ENCODE data around the gene TRAF2.

Gene TRAF2

DNA sequence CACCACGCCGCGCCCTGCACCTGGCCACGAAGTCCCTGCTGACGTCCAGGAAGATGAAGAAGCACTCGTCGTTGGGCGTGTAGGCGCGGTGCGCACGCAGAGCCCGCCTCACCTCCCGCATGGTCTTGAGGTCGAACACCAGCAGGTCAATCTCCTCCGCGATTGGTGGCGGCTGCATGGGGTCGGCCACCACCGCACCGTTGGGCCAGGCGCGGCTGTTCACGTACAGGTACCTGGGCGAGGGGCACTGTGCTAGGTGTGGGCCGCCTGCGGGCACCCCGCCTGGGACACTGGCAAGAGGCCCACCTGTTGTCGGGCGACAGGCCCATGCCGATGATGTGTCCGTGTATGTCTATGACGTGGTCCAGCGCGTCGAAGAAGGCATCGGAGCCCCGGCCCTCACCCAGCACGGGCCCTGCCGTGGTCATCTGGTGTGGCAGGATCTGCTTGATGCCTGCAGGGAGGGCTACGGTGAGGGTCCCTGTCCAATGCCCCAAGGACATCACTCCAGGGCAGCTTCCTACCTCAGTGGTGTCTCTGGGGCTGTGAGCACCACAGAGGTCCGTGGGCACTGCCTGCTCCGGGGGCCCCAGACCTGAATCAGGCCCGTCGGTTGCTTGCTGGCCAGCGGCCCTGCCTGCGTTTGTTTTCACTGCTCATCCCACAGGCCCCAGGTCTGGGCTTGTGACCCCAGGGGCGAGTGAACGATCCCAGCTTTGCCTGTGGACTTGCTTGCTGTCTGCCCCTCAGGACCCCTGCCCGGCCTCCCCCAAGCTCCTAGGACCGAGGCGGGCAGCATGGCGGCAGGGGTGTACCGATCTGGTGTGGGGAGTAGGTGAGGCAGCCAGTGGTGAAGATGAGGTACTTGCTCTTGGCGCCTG lies 55.2 kb downstream of the TRAF2 start:
- FAIRE-seq = no peak

DNA sequence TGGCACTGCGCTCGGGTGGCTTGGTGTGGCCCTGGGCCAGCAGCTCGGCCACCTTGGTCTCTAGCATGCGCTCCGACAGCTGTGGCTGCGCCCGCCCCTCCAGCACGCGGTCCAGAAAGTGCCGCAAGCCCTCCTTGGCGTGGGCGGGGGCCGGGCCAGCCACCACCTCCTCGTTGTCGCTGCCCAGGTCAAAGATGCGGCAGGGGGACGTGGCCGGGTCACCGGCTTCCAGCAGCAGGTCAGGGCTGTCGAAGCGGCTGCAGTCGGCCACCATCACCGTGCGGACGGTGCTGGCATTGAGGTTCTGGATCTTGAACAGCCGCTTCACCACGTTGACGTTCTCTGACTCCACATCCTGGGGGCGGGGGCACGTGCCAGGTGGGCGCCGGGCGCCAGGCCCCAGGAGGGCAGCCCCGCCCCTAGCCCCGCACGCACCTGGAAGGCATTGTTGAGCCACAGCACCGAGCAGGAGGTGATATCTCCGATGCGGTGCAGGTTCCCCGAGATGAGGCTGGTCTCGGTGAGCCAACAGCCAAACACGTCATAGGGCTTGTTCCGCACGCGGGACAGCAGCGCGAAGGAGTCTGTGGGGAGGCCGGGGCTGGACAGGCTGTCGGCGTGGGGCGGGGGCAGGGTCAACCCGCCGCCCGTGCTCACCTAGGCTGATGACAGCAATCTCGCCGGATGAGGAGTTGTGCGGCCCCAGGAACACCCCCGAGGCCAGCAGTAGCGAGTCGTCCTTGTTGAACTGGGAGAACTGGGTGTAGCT lies 56.0 kb downstream of the TRAF2 start:
- no peak for FAIRE-seq

DNA sequence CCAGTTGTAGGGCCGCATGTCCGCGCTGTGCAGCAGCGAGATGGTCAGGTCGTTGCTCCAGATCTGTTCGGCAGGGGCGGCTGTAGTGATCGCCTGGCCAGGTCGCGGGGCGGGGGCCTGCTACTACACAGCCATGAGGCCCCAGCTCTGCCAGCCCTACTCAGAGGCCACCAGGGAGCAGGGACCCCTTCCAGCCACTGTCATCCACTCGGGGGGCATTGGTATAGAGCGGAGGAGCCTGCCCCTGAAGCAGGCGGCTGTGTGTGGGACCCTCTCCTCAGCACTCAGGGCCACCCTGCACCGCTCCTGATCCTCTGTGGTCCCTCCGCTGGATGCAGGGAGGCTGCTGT lies 56.5 kb downstream of the TRAF2 start:
- FAIRE-seq = no peak

DNA sequence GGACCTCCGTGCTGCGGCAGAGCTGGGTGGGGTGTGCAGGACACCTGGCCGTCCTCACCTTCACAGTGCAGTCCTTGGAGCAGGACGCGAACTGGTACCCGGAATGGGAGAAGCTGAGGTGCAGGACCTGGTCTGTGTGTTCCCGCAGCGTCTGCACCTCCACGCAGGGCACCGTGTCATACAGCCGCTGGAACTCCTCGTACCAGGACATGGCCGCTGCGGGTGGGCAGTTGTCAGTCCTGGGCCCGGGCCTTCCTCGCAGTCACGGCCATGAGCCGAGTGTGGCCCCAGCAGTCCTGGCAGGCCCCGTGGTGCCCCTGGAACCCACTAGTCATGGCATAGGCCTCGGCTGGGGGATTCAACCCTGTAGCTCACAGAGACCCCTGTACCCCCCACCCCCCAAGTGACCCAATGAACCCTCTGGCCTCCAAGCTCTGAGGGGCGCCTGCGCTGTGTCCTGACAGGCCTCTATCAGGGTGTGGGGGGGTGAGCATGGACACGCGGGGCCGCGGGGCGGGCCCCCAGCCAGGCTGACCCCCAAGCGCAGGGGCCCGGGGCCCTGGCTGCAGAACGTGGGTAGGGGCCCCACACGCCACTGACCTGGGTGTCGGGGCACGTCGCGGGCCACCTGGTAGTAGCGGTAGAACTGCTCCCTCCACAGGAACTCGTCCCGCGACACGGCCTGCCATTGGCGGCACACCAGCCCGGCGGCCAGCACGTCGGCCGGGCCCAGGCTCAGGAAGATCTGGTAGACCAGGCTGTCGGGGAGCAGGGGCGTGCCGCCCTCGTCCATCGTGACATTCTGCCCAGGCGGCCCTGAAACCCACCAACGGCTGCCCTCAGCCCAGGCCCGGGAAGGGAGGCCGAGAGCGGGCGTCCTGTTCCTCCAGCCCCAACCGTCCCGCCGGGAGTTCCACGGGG lies 57.2 kb downstream of the TRAF2 start:
- no peak for FAIRE-seq

DNA sequence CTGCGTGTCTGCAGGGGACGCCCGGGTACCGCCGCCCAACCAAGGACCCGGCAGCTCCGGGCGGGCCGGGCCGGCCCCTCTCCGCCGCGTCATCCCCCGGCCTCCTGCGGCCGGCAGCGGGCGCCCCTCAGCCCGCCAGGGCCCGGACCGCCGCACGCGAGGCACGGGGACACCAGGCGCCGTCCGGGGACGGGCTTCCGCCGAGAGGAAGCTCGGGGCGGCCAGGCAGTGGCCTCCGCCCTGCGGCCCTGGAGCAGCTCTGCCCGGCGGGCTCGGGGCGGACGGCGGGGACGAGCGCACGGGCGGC lies 57.8 kb downstream of the TRAF2 start:
- no peak for FAIRE-seq

DNA sequence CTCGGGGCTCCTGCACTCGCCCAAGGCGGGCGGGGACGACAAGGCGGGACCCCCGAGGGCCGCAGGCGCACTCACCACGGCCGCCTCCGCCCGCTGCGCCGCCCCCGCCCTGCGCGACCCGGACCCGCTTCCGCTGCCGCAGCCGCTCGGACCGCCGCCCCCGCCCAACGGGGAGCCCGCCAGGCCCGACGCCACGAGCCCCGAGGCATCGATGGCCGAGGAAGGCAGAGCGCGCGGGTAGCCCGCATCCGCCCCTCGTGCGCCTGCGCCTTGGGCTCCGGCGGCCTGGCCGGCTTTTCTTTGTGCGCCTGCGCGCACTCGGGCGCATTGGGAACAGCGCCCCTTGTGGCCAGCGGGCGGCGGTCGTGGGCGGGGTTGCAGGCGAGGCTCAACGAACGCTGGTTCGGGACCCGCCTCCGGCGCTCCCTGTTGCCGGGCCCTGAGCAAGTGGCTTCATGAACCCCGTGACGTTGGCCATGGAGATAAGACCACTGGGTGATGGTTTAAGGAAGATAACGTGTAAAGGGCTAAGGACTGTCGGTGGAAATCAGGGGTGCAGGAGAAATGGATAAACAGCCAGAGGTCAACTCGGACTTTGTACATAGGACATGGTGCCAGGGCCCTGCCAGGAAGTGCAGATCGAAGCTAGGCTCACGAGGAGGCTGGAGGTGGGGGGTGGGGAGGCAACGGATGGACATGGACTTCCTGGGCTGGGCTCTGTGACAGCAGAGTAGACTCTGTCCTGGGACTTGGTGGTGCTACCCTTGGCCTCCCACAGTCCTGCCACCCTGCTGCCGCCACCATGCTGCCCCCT lies 58.4 kb downstream of the TRAF2 start, which contains the start of the genes C8G and FBXW5:
C8G (plus strand) TSS at position 725 of the 814 bp plus-strand sequence; CDS start at position 803, 78 bp downstream.
FBXW5 (minus strand) TSS at position 220 of the 814 bp plus-strand sequence. CDS start 655 bp downstream, outside the sequence.
- no peak for FAIRE-seq

DNA sequence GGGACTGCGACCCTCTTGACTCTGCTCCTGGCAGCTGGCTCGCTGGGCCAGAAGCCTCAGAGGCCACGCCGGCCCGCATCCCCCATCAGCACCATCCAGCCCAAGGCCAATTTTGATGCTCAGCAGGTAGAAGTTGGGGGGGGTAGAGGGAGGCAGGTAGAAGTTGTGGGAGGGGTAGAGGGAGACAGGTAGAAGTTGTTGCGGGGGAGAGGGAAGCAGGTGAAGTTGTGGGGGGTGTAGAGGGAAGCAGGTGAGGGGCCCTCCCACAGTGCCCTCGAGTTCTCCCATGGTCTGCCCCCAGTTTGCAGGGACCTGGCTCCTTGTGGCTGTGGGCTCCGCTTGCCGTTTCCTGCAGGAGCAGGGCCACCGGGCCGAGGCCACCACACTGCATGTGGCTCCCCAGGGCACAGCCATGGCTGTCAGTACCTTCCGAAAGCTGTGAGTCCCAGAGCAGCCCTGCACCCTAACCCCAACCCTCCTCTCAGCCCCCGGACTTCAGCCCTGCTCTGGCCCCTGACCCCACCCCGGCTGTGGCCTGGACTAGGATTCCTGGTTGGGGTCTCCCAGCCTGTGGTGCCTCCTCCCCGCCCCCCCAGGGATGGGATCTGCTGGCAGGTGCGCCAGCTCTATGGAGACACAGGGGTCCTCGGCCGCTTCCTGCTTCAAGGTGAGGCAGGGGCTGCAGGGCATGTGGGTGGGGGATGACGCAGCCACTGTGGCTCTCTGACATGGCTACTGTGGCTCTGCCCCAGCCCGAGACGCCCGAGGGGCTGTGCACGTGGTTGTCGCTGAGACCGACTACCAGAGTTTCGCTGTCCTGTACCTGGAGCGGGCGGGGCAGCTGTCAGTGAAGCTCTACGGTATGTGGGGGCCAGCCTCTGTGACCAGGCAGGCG lies 59.3 kb downstream of the TRAF2 start:
- FAIRE-seq = no peak

DNA sequence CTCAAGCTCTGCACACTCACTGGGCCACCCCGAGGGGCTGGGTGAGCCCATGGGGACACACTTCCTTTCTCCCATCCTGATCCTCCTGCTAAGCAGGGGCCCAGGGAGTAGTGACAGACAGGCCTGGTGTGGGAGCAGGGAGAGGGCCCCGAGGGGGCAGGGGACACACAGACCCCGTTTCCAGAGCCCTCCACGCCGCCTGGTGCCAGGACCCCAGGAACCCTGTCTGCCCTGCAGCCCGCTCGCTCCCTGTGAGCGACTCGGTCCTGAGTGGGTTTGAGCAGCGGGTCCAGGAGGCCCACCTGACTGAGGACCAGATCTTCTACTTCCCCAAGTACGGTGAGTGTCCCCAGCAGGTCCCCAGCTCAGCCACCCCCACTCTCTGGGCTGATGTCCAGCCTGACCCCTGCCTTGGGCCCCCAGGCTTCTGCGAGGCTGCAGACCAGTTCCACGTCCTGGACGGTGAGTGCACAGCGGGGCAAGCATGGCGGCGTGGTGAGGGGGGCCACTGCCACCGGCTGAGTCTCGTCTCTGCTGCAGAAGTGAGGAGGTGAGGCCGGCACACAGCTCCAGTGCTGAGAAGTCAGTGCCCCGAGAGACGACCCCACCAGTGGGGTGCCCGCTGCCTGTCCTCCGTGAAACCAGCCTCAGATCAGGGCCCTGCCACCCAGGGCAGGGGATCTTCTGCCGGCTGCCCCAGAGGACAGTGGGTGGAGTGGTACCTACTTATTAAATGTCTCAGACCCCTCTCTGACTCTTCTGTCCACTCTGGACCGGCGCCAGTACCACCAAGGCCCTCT lies 60.1 kb downstream of the TRAF2 start:
- no peak for FAIRE-seq

DNA sequence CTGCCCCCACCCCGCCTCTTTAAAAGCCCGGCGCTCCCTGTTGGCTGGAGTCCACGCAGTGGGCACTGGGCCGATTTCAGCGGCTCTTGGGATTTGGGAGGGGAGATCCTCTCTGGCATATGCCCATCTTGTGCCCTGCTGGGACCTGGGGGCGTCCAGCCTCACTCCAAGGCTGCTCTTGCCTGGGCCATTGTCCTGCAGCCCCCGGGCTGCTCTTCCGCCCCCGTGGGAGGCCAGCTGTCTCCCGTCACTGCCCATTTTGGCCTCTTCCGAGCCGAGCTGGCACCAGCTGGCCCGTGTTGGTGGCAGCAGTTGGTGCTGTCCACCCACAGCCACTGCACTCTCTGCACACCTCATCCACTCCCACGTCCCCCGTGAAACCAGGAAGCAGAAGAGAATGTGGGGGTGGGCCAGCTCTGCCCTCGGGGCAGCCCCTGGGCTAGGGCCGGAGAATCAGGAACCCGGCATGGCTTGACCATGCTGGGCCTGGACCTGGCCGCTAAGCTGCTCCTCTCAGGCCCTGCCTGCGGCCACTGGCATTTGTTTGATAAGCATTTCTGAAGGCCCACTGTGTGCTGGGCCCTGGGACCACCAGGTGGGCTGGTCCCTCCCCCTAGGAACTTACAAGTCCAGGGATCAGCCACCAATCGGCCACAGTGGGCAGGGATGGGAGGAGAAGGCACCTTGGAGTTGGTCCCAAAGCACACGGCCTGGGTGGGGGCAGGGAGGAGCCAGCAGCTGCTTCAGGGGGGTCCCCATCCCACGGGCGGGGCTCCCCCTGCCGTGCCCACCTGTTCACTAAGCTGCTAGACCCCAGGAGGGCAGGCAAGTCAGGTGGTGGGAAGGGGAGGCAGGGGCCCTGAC lies 60.9 kb downstream of the TRAF2 start:
- FAIRE-seq = no peak

DNA sequence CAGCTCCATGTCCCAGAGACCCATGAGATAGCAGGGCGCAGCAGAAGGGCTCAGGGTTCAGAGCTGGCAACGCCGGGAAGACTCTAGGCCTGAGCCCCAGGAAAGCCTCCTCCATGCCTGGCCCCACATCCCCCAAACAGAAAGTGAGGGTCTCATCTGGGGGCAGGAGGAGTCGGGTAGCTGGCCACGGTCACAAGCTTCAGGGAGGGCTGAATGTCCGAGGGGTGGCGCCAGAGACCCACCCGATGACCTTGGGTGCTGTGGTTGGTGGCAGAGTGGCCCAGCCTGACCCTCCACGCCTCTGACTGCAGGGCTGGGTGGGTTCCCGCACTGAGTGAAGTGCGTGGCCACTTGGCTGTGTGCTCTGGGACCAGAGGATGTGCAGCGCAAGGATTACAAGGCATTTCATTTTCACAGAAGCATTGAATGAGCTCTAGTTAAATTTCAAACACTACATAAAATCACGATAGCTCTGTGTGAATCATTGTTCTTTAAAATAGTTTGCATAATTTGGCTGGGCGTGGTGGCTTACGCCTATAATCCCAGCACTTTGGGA lies 61.7 kb downstream of the TRAF2 start:
- FAIRE-seq = no peak

DNA sequence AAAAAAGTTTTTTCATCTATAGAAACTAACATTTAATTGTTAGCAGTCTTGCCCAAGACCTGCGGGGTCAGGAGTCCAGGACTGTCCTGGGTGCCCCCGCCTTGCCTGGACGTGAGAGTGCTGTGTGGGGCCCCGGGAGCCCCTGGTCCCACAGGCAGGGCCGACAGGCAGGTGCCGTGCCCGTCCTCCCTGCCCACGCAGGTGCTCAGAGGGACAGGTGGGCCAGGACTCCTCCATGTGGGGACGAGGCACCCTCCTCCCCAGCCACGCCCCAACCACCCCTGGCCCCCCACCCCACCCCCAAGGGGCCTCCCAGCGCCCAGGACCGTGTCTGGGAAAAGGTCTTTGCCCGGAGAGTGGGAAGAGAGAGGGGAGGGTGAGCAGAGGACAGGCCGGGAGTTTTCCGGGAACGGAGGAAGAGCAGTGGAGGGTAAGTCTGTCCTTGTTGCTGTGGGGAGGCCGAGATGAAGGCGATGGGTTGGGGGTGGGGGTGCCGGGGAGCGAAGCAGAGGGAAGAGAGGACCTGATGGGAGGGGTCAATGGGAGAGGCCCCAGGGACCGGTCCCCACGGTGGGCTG lies 63.0 kb downstream of the TRAF2 start:
- no peak for FAIRE-seq

DNA sequence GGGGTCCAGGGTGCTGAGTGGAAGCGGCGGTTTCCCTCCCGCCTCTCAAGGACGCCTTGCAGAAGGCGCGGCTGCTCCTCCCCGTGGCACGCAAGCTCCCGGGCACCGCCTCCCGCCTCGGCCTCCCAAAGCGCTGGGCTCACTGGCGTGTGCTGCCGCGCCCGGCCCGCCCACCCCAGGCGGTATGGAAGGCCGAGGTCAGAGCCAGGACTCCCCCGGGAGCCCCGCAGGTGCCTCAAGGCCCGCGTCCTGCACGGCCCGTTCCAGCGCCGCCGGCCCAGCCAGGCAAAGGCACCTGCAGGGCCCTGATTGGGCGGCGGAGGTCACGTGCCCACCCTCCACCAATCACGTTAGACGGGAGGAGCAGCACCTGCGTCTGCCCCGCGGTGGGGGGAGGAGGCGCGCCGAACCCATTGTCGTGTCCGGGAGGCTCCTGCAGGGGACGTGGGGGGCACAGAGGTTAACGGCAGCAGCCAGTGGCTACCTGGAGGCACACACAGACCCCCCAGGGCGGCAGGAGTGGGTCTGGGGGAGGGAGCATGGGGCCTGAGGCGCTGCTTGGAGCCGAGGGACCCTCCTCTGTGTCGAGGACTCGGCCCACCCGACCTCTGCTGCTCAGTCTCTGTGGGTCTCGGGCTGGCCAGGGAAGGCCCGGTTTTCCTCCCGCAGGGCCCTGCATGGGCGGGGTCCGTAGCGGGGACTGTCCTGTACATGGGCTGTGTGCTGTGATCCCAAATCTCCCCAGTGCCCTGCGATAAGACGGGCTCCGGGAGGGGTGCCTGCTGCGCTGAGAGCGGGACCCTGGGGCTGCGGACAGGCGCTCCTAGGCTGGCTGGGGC lies 63.7 kb downstream of the TRAF2 start:
- no peak for FAIRE-seq

DNA sequence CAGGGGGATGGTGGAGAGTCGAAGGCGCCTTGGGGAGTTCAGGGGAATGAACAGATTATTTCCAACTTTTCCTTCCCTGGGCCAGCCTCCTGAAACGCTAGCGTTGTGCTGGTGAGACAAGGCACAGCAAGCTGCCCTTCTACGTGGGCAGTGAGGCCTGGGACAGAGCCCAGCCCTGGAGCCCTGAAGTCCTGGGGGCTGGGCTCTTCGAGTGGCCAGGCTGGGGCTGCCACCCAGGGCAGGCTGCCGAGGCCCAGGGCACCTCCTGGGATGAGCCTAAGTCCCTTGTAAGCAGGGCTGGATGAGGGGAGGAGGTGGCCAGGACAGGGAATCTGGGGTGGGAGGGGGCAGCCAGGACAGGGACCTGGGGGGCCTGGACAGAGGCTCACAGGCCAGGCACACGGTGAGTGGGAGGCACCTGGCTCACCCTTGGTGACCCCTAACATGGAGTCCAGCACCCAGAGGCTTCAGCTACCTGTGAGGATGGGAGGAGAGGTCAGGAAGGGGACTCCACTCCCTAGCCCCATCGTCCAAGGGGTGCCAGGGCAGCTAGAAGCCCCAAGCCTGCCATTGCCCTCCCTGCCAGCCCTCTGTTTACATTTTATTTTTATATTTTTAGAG lies 64.5 kb downstream of the TRAF2 start:
- FAIRE-seq = no peak

DNA sequence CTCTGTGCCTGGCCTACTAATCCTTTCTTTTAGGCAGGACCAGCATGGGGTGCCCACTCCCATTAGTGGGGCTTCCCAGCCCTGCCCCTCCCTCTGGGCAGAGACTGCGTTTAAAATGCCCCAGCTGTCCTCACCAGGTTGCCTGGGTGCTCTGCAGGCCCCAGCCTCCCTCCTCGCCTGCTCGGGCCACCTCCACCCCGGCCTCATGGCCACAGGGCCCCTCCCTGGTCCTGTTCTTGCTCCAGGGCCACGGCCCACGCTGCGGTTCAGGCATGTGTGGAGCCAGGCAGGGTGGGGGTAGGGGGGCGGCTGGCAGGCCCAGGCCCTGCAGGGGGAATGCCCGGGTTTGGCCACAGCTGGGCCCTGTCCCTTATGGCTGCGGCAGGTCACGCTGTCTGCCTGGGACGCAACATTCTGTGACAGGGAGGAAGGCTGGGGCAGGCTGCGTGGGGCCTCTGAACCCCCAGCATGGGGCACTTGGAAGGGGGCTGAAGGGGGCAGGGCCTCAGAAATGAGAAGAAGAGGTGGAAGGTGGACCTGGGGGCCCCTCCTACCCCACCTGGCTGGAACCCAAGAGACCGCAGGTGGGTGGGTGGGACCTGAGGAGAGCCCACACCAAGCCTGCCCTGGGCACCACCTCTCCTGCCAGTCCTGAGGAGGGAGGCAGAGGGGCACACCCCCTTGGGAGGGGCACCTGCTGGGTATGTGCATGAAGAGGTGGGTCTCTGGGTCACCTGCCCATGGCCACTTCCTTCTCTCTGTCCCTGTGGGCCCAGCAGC lies 65.4 kb downstream of the TRAF2 start, which contains the start of gene LCN12:
LCN12 (plus strand) TSS at position 733 of the 780 bp plus-strand sequence. CDS start 55 bp downstream, outside the sequence.
- no peak for FAIRE-seq

DNA sequence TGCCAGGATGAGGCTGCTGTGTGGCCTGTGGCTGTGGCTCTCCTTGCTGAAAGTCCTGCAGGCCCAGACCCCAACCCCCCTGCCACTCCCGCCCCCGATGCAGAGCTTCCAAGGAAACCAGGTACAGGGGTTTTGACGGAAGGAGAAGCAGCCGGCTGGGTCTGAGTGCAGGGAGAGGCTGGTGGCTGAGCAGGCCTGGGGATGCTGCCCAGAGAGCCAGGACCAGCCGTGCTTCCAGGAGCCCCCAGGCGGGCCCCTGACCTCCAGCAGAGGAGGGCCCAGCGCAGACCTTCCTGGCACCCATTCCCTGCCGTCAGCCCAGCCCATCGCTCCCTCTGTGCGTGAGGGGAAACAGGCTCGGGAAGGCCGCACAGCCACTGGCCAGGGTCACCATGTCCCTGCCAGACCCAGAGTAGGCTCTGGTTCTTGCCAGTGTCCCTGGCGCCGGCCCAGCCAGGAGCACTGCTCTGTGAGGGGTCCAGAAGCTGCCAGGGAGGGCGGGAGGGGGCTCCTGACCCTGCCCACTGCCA lies 66.1 kb downstream of the TRAF2 start:
- FAIRE-seq = no peak
